ENCODE results near the gene SLC16A8. TPM values are rescaled to one million over a fixed set of nuclear protein-coding genes. Genes with fewer than 3 reads are reported as not detected.
"Not testable (repeated sequence)": the region's sequence is repeated elsewhere in the genome, so short reads cannot be mapped to it uniquely, and the experiment has no call there.

SLC16A8 gene
- total RNA-seq, 4 donors from 2014 or later = not detected

DNA sequence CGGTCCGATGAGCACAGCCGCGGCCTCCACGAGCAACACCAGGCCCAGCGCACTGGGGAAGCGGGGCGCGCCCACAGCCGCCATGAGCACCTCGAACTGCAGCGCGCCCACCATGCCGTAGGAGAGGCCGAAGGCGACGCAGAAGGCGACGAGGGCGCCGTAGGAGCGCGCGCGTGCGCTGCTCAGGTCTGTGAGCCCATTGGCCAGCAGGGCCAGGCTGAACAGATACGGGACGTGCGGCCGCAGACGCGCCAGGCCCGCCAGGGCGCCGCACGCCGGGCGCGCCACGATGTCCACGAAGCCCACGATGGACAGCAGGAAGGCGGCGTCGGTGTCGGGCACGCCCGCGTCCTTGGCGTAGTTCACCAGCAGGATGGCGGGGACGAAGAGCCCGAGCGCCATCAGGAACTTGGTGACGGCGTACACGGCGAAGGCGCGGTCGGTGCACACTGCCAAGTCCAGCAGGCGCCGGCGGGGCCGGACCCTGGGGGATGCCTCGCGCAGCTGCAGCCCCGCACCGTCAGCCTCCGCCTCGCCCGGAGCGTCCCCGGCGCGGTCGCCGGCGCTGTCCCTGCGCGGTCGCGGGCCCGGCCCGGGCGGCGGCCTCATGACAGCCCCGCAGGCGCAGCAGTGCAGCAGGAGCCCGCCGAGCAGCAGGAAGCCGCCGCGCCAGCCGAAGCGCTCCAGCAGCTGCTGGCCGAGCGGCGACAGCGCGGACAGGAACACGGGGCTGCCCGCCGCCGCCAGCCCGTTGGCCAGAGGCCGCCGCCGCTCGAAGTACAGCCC, 2.9 kb downstream of the SLC16A8 start:
- intact Hi-C loops (cut with DNase I; ENCODE audit: low total_unique reads) = no loop called here
- DNase-seq = peak; percentile 22
- WGBS, 2 donors (ENCODE audit: low coverage in 1 of 2) = 15 to 32% methylated on average over 13 to 50 of the region's 110 CpGs
- no peak for TF ChIP-seq POLR2A (IDR thresholded peaks at IDR 0.05)
- TF ChIP-seq POLR2AphosphoS5 (IDR thresholded peaks at IDR 0.05) = peak in 1 of 3 donors; percentile 9
- H3K27me3 ChIP-seq = peaks cover 27% of the 10 kb centered on the region
- in situ Hi-C loops (cut with MboI; ENCODE audit: low pct_ligation_motif_present in 1 of 4, low pct_unique_long_range_greater_than_20kb in 1 of 4, low sequenced_read_pairs in 3 of 4) = no loop called here
- no peaks in the 10 kb centered on the region for H3K36me3 ChIP-seq
- no peak overlapping the region for H3K27ac ChIP-seq
- H3K9me3 ChIP-seq = no peaks in the 10 kb centered on the region
- peak overlapping the region in 3 of 4 donors; percentile 12 to 45 (median 34) for H3K4me3 ChIP-seq
- peaks cover 4 to 22% (median 21%) of the 10 kb centered on the region in 4 donors for H3K4me1 ChIP-seq

DNA sequence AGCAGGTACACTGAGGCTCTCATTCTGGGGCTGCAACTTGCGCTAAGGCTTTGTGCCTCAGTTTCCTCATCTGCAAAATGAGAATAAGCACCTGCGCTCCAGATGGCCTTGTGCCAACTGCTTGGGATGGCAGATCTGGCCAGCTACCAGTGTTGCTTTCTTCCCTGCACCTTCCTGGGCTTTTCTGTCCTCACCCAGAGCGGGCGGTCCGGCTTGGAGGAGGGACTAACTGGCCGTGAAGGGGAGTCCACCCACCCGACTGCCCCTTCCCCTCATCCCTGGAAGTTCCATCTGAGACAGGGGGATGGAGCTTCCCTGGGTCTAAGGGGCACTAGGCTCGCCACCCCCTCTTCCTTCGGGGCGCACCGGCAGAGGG, 3.5 kb downstream of the SLC16A8 start:
- DNase-seq = no peak
- Histone ChIP-seq H3K27ac (no peak overlapping the region), H3K4me3 (peak overlapping the region in 2 of 4 donors; percentile 34 to 45), H3K36me3 (no peaks in the 10 kb centered on the region), H3K27me3 (peaks cover 27% of the 10 kb centered on the region), H3K9me3 (no peaks in the 10 kb centered on the region), H3K4me1 (peaks cover 4 to 22% (median 21%) of the 10 kb centered on the region in 4 donors)
- no peak for TF ChIP-seq EP300 (IDR thresholded peaks at IDR 0.05; ENCODE audit: low read depth)
- no peak for TF ChIP-seq POLR2A (IDR thresholded peaks at IDR 0.05)
- no peak for TF ChIP-seq POLR2AphosphoS5 (IDR thresholded peaks at IDR 0.05)
- no peak for TF ChIP-seq CTCF (IDR thresholded peaks at IDR 0.05)
- in situ Hi-C loops (cut with MboI; ENCODE audit: low pct_ligation_motif_present in 1 of 4, low pct_unique_long_range_greater_than_20kb in 1 of 4, low sequenced_read_pairs in 3 of 4) (no loop called here), intact Hi-C loops (cut with DNase I; ENCODE audit: low total_unique reads) (no loop called here)
- 72 to 81% methylated on average over 2 to 9 of the region's 11 CpGs for WGBS, 2 donors (ENCODE audit: low coverage in 1 of 2)

DNA sequence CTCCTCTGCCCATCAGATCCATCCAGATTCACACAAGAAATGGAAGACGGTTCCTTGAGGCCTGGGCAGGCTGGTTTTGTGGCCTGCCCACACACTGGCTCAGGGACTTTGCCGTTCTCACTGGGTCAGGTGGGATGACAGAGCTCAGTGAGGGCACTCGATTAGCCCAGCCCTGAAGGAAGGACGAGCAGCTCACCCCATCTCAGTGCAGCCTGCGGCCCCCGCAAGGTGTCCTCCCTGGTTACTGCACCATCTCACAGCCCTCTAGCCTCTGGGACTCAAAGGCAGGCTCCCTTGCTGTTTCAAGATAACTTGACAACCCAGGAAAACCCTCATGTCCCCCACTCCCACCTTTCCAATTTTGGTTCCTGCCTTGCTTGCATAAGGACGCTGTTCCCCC, 4.2 kb downstream of the SLC16A8 start:
- in situ Hi-C loops (cut with MboI; ENCODE audit: low pct_ligation_motif_present in 1 of 4, low pct_unique_long_range_greater_than_20kb in 1 of 4, low sequenced_read_pairs in 3 of 4) = no loop called here
- WGBS, 2 donors (ENCODE audit: low coverage in 1 of 2) = 83 to 92% methylated on average over 1 to 7 of the region's 7 CpGs
- no peak for TF ChIP-seq POLR2A (IDR thresholded peaks at IDR 0.05)
- TF ChIP-seq CTCF (IDR thresholded peaks at IDR 0.05) = no peak
- TF ChIP-seq POLR2AphosphoS5 (IDR thresholded peaks at IDR 0.05) = no peak
- no peak for TF ChIP-seq EP300 (IDR thresholded peaks at IDR 0.05; ENCODE audit: low read depth)
- no peaks in the 10 kb centered on the region for H3K9me3 ChIP-seq
- DNase-seq = no peak
- peaks cover 4 to 22% (median 21%) of the 10 kb centered on the region in 4 donors for H3K4me1 ChIP-seq
- no peak overlapping the region for H3K4me3 ChIP-seq
- no peak overlapping the region for H3K27ac ChIP-seq
- peaks cover 27% of the 10 kb centered on the region for H3K27me3 ChIP-seq
- H3K36me3 ChIP-seq = peaks cover 0 to 5% (median 0%) of the 10 kb centered on the region in 4 donors
- intact Hi-C loops (cut with DNase I; ENCODE audit: low total_unique reads) = no loop called here

DNA sequence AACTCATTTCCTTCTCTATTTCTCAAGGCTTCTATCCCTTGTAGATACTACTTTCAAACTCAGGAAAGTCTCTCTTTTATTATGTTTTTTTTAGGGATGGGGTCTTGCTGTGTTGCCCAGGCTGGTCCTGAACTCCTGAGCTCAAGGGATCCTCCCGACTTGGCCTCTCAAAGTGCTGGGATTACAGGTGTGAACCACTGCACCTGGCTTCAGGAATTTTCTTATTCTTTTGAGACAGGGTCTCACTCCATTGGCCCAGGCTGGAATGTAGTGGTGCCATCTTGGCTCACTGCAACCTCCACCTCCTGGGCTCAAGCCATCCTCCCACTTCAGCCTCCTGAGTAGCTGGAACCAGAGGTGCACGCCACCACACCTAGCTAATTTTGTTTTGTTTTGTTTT, 4.8 kb downstream of the SLC16A8 start:
- not testable (repeated sequence) for H3K27ac ChIP-seq

DNA sequence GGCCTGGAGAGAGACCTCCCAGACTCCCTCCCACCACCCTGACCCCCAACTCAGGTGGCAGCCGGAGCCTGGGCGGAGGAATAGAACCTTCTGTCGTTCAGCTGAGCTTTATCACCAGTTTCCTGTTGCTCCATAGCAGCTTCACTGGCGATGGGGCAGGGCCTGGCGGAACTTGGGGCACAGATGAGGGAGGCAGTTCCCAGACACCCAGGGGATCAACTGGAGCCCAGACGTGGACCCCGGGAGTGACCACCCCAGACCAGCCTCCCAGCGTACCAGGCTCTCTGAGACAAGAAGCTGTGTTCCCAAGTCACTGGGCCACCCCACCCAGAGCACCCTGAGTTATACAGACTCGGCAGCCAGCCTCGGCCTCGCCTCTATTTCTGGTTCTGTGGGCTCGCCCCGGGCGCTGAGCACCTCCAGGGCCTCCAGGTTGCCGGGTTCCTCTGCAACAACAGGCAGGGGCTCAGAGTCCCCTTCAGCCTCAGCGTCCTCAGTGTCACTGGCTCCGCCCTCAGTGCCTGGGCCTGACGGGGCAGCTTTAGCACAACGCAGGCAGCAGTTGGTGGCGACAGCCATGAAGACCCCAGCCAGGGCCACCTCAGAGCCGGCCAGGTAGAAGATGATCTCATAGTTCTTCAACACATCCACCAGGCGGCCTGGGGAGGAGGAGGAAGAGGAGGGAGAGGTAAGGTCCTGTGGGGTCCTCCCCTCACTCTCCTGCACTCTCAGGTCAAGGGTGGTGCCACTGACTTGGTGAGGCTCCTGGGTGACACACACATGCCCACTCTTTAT, 5.7 kb downstream of the SLC16A8 start:
- TF ChIP-seq EP300 (IDR thresholded peaks at IDR 0.05; ENCODE audit: low read depth) (no peak), CTCF (IDR thresholded peaks at IDR 0.05) (no peak), POLR2A (IDR thresholded peaks at IDR 0.05) (no peak), POLR2AphosphoS5 (IDR thresholded peaks at IDR 0.05) (no peak)
- in situ Hi-C loops (cut with MboI; ENCODE audit: low pct_ligation_motif_present in 1 of 4, low pct_unique_long_range_greater_than_20kb in 1 of 4, low sequenced_read_pairs in 3 of 4) = no loop called here

More for the DNA sequence above, 4.8 kb downstream of the SLC16A8 start:
- in situ Hi-C loops (cut with MboI; ENCODE audit: low pct_ligation_motif_present in 1 of 4, low pct_unique_long_range_greater_than_20kb in 1 of 4, low sequenced_read_pairs in 3 of 4); H3K9me3 ChIP-seq; intact Hi-C loops (cut with DNase I; ENCODE audit: low total_unique reads); DNase-seq; H3K4me3 ChIP-seq: not testable (repeated sequence)
- Histone ChIP-seq H3K27me3 (peaks cover 27% of the 10 kb centered on the region), H3K36me3 (peaks cover 0 to 11% (median 0%) of the 10 kb centered on the region in 4 donors), H3K4me1 (peaks cover 4 to 22% (median 21%) of the 10 kb centered on the region in 4 donors)
- WGBS, 2 donors (ENCODE audit: low coverage in 1 of 2) = 91 to 100% methylated on average over 1 to 2 of the region's 2 CpGs

More for the DNA sequence above, 5.7 kb downstream of the SLC16A8 start:
- intact Hi-C loops (cut with DNase I; ENCODE audit: low total_unique reads) = loop anchor here (1.0 kb wide), 1 partner anchor 28 kb away; no protein-coding TSS in a partner anchor
- WGBS, 2 donors (ENCODE audit: low coverage in 1 of 2) = 76% methylated on average over 22 of the region's 22 CpGs; no CpG with 5 or more reads in 1 of the 2 donors
- no peak overlapping the region for H3K27ac ChIP-seq
- DNase-seq = no peak
- H3K9me3 ChIP-seq = no peaks in the 10 kb centered on the region
- no peak overlapping the region for H3K4me3 ChIP-seq
- peaks cover 0 to 13% (median 0%) of the 10 kb centered on the region in 4 donors for H3K36me3 ChIP-seq
- H3K4me1 ChIP-seq = peaks cover 4 to 22% (median 21%) of the 10 kb centered on the region in 4 donors
- peaks cover 27% of the 10 kb centered on the region for H3K27me3 ChIP-seq
